CD4-positive, alpha-beta T cell treated with Interferon gamma for 1 hour (primary cell): ENCODE results near the gene CTCF.

Source experiments
- DNase-seq: peaks from one replicate; pipeline ENCODE4 v3.0.0-alpha.2; 2020

The CTCF gene

DNA sequence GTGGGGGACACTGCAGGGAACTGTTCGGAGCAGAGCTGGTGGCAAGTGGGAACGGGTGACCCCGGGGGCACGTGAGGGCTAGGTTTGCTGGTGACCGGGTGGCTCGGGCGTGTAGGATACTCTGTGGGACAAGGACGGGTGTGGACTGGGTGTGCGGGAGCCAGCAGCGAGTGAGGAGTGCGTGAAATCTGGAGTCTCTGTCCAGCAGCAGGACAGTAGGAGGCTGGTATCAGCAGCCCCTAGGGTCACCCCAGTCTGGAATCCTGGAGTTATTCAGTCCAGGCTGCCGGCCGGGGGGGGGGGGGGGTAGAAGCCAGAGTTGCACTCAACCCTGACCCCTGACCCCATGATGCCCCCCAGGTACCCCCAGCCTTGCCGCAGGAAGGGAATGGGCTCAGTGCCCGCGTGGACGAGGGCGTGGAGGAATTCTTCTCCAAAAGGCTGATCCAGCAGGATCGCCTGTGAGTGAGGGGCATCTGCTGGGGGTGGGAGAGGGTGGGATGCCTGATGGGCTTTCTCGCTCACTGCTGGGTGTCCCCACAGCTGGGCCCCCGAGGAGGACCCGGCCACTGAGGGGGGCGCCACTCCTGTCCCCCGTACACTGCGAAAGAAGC lies 91.6 kb downstream of the CTCF start:
- DNase-seq, result no peak

DNA sequence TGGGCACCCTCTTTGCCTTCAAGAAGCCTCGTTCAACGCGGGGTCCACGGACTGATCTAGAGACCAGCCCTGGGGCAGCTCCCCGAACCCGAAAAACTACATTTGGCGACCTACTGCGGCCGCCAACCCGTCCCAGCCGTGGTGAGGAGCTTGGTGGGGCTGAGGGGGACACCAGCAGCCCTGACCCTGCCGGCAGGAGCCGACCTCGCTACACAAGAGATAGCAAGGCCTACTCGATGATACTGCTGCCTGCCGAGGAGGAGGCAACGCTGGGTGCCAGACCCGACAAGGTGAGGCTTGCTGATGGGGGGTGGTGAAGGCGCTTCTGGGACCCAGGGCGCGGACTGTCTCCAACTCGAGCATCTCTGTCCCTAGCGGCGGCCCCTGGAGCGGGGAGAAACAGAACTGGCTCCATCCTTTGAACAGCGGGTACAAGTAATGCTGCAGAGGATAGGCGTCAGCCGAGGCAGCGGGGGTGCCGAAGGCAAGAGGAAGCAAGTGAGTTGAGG lies 92.1 kb downstream of the CTCF start:
- no peak for DNase-seq

- no peak for DNase-seq
Measured at GRCh38 chr16:67655363-67655762, 93.0 kb downstream of the CTCF start.

DNA sequence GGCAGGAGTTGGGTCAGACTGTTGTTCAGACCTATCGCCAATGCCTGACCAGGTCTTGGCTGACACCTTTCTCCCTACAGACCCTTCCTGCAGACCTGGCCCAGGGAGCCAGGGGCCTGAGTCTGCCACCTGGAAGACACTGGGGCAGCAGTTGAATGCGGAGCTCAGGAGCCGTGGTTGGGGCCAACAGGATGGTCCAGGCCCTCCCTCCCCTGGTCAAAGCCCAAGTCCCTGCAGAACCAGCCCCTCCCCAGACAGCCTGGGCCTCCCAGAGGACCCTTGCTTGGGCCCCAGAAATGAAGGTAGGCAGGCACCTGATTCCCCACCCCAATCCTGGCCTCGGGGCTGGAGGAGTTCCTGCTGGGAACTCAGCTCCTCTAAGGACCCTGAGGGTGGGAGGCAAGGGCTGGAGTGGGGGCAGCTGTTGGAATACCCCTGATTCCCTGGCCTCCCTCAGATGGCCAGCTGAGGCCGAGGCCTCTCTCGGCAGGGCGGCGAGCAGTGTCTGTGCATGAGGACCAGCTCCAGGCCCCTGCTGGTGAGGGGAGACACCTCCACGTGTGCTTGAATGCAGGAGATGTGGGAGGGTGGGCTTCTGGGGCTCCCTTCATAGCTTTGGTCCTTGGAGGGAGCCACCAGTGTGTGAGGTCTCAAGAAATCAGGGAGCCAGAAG lies 94.2 kb downstream of the CTCF start:
- DNase-seq, result no peak

DNA sequence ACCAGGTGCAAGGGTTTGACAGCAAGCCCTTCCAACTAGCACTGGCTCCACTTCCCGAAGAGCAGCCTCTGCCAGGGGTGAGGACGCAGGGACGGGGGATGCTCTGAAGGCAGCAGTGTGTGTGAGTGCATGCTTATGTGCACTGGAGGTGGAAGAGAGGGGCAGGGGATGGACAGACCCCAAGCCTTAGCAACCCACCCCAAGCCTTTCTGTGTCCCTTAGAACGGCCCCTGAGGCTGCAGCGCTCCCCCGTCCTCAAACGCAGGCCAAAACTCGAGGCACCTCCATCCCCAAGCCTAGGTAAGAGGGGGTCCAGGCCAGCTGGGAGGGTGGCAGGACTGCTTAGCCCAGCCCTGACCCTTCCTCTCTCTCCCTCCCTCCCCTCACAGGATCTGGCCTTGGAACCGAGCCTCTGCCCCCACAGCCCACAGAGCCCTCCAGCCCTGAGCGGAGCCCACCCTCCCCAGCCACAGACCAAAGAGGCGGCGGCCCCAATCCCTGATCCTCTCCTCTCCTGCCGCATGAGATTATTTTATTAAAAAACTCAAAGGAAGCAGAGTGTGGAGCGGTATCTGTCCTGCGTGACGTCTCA lies 94.8 kb downstream of the CTCF start:
- DNase-seq, result no peak

DNA sequence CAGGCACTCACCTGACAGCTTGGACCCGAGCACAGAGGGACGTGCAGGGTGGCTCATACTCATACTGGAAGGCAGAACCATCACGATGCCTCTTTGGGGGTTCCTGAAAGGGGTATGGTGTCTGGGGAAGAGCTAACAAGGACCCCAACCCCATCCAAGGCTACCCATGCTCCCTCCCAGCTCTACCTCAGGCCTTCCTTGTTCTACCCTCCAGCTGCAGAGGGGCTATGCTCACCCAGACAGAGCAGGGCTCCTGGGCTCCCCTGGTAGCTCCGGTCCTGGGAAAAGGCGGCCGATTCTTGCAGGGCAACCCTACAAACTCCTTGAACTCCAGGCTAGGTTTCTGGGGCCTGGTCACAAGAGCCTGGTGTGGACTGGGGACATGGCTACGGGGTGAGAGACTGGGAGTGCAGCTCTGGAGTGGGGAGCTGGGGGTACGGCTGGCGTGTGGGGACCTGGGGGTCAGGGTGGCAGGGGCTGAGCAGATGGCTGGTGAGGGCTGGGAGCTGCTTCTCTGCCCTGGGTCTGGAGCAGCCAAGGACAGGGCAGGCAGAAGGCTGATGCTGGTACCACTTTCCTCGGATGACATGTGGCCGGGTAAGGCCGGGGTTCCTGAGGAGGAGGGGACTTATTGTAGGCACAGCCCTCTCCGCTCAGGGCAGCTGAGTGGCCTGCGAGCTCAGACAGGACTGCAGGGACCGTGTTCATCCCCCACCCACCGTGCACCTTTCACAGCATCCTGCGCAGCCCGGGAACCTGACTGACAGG lies 95.6 kb downstream of the CTCF start:
- DNase-seq, result no peak

- DNase-seq, result no peak
Measured at GRCh38 chr16:67658849-67659674, 96.7 kb downstream of the CTCF start.

DNA sequence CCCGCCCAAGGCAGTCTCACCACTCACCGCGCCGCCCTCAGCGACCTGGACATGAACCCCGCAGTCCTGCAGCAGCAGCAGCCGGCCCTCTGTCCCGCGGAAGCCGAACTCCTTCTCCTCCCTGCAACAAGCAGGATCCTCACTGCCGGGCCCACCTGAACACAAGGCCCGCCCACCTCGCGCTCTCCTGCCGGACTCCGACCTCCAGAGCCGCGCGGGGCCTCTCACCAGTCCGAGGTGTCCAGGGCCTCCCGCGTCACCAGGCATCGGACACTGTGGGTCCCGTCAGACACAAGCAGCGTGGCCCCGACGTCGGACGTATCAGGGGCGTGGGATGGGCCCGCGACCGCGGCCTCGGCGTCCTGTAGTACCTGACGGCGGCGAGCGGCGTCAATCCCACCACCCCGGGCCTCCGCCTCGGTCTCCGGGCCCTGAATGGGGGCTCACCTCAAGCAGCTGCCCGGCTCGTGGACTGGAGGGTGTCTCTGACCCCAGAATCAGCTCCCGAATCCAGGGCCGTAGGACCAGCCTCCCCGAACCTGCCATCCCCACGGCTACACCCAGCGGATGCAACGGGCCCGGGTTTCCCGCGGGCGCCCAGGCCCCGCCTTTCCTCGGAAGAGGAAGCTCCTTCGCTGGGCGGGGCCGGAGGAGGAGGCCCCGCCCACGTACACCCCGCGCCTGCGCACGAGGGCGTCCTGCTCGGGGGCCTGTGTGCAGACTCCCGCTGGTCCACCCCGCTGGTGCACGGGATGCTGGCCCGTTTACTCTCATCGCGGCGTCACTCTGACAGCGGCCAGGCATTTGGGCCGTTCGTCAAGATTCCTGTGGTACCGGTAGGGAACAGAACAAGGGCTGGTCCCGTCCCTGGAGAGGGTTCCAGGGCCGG lies 97.6 kb downstream of the CTCF start, which contains the start of gene ACD:
TSS of gene ACD (minus strand) at position 586 of the 889 bp plus-strand sequence. CDS start at position 546, 40 bp downstream.
- peak; percentile 92 for DNase-seq

DNA sequence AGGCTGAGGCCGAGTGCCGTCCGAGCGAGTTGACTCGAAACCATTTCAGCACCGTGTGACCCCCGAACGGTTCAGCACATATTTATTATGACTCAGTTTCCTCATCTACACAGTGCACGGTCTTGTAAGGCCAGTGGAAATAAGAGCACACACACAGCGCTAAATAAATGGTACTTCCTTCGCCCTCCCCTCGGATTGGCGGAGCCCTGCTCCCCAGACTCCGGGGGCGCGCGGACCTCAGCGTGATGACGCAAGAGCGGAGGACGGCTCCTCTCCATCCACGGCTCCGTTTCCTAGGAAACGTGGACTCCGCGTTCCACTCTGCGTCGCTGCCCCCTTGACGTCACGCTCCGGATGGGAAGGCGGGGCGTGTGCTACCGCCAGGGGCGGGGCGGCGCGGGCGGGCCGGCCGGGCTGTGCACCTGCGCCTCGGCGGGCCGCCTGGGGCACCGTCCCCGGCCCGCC lies 98.3 kb downstream of the CTCF start, which contains the start of gene PARD6A:
TSS of gene PARD6A (plus strand) at position 397 of the 465 bp plus-strand sequence. CDS start 79 bp downstream, outside the sequence.
- peak; percentile 98 for DNase-seq

DNA sequence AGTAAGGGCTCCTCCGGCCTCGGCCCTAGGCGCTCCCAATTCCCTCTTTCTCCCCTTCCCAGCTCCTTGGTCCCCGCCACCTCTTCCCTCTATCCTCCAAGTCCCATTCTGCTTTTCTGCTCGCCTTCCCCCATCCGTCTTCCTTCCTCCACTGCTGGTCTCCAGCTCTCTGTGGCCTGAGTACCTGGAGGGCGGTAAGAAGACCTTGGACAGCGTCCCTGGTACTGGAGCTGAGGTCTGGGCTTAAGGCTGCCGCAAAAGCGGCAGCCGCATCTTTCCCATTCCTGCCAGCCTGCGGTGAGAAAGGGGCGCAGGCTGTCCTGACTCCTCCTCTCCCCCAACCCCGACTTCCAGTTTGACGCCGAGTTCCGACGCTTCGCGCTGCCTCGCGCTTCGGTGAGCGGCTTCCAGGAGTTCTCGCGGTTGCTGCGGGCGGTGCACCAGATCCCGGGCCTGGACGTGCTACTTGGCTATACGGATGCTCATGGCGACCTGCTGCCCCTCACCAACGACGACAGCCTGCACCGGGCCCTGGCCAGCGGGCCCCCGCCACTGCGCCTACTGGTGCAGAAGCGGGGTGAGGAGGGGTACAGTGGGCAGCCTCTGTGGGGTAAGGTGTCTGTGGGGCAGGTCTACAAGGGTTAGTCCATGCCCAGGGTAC lies 98.9 kb downstream of the CTCF start:
- DNase-seq, result peak; percentile 11

DNA sequence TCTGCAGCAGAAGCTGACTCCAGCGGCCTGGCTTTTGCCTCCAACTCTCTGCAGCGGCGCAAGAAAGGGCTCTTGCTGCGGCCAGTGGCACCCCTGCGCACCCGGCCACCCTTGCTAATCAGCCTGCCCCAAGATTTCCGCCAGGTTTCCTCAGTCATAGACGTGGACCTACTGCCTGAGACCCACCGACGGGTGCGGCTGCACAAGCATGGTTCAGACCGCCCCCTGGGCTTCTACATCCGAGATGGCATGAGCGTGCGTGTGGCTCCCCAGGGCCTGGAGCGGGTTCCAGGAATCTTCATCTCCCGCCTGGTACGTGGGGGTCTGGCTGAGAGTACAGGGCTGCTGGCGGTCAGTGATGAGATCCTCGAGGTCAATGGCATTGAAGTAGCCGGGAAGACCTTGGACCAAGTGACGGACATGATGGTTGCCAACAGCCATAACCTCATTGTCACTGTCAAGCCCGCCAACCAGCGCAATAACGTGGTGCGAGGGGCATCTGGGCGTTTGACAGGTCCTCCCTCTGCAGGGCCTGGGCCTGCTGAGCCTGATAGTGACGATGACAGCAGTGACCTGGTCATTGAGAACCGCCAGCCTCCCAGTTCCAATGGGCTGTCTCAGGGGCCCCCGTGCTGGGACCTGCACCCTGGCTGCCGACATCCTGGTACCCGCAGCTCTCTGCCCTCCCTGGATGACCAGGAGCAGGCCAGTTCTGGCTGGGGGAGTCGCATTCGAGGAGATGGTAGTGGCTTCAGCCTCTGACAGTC lies 99.7 kb downstream of the CTCF start:
- no peak for DNase-seq

GRCh38 chr16:67662653-67663010 lies 100.3 kb downstream of the CTCF start:
- no peak for DNase-seq

DNA sequence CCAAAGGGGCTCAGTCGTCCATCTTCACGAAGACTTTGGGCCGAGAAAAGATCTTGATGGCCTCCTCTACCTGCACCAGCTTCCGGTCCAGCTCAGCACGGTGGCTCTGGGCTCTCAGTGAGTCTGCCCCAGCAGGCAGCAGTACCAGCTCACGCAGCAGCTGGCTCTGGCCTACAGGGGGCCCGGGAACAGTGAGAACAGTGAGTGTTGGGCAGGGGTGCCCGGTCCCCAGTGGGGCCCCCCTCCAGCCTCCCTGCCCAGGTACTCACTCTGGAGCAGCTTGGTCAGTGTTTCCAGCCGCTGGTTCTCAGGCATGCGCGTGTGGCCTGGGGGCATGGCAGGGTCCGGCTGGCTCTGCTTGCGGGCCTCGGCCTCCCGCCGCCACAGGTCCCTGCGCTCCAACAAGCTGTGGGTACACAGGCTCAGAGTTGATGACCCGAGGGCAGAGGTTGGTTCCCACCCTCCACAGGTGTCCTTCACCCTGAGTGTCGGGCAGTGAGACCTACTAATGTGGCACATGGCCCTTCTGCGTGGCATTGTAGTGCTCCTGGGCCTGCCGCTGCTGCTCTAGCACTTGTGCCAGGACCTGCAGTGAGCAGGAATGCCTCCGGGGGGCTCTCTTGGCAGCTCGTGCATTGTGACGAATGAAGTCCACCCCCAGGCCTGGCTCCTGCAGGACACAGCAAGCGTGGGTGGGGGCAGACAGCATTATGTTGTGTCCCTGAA lies 101.0 kb downstream of the CTCF start:
- DNase-seq, result no peak

DNA sequence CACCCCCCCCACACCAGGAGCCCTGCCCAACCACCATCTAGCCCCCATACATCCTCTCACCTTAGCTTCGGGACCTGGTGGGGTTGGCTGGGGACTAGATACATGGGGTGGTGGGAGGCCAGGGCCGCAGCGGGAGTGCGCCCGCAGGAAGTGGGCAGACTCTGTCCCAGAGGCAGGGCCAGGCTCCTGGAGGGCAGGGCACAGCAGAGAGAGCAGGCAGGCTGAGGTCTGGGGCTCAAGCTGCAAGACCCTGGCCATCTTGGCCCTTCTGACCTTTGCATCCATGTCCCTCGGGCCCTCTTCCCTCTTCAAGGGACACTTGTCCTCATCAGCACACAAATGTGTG lies 101.5 kb downstream of the CTCF start:
- no peak for DNase-seq

DNA sequence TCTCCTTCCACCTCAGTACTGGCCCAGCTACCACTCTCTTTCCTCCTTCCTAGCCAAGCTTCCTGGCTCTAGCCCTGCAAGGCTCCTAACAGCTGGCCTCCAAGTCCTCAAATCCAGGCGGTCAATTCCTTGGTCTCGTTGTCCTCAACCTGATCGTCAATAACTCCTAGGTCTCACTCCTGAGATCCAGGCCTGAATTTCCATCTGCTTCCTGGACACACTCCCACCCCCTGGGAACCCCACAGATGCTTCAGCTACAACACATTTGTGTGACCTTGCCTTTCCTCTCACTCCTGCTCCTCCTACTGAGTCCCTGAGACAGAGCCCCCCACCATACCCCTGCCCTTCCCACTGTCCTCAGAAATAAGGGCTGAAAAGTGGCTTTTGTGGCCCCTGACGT lies 101.9 kb downstream of the CTCF start:
- no peak for DNase-seq

DNA sequence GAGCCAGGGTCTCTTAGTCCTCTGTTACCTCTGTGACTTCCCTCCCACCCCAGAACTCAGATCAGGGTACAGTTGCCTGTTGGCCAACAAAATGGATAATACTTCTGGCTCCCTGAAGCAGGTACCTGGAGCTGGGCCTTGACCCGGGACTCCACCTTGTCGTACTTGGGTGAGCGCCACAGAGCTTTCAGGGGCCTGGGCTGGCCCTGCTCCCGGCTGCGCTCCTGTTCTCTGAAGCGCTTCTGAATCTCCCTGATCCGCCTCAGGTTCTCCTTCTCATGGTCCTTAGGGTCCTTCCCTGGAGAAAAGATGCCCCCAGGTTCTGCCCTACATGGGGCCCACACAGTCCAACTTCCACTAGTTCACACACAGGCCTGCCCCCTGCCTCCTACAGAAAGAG lies 102.5 kb downstream of the CTCF start:
- no peak for DNase-seq

DNA sequence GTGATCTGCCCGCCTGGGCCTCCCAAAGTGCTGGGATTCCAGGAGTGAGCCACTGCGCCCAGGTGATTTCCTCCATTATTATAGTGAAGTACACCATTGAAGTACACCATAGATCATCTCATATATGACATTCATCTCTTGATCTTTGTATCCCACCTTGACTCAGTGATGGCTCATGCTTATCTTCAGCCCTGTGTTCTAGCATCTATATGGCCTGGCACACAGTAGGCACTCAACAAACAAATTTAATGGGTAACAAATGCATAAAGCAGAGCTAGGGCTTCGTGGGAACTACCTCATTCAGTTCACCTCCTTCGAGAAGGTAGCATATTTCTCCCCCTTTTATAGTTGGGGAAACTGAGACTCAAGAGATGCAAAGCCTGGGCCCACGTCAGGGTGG lies 103.3 kb downstream of the CTCF start:
- DNase-seq, result no peak

GRCh38 chr16:67666032-67666551 lies 103.8 kb downstream of the CTCF start:
- no peak for DNase-seq
